ENCODE data around the gene ELMO3.

ELMO3 gene

GRCh38 chr16:67216612-67217490 is 17.9 kb downstream of the ELMO3 start:
- no peak for DNase-seq (ENCODE audit: low read depth in 2 of 2)

GRCh38 chr16:67223992-67224391 is 25.1 kb downstream of the ELMO3 start:
- DNase-seq (ENCODE audit: low read depth in 2 of 2) = no peak

GRCh38 chr16:67226295-67226803 is 27.4 kb downstream of the ELMO3 start:
- no peak for DNase-seq (ENCODE audit: low read depth in 2 of 2)

- DNase-seq (ENCODE audit: low read depth in 2 of 2) = peak; percentile 92 to 97
Observed at GRCh38 chr16:67226804-67227566, 28.1 kb downstream of the ELMO3 start, which contains the start of gene TMEM208. TSS of gene TMEM208 (plus strand) at chr16:67227130. CDS start at chr16:67227219, 89 bp downstream.

- DNase-seq (ENCODE audit: low read depth in 2 of 2) = no peak
Observed at GRCh38 chr16:67227567-67227921, 28.6 kb downstream of the ELMO3 start.

- no peak for DNase-seq (ENCODE audit: low read depth in 2 of 2)
Observed at GRCh38 chr16:67228034-67228785, 29.3 kb downstream of the ELMO3 start.

- DNase-seq (ENCODE audit: low read depth in 2 of 2) = no peak
Observed at GRCh38 chr16:67228905-67229304, 30.0 kb downstream of the ELMO3 start.

GRCh38 chr16:67229906-67230808 is 31.2 kb downstream of the ELMO3 start:
- DNase-seq (ENCODE audit: low read depth in 2 of 2) = no peak

GRCh38 chr16:67230809-67231660 is 32.1 kb downstream of the ELMO3 start:
- DNase-seq (ENCODE audit: low read depth in 2 of 2) = no peak

- DNase-seq (ENCODE audit: low read depth in 2 of 2) = no peak
Observed at GRCh38 chr16:67233596-67233995, 34.7 kb downstream of the ELMO3 start.

- no peak for DNase-seq (ENCODE audit: low read depth in 2 of 2)
Observed at GRCh38 chr16:67234180-67234597, 35.3 kb downstream of the ELMO3 start.

- no peak for DNase-seq (ENCODE audit: low read depth in 2 of 2)
Observed at GRCh38 chr16:67235816-67236562, 37.1 kb downstream of the ELMO3 start.

- DNase-seq (ENCODE audit: low read depth in 2 of 2) = peak; percentile 45 to 64
Observed at GRCh38 chr16:67236563-67237395, 37.8 kb downstream of the ELMO3 start.

- DNase-seq (ENCODE audit: low read depth in 2 of 2) = no peak
Observed at GRCh38 chr16:67237396-67238277, 38.7 kb downstream of the ELMO3 start.

GRCh38 chr16:67238278-67238575 is 39.3 kb downstream of the ELMO3 start:
- DNase-seq (ENCODE audit: low read depth in 2 of 2) = no peak

GRCh38 chr16:67238806-67239470 is 40.0 kb downstream of the ELMO3 start:
- no peak for DNase-seq (ENCODE audit: low read depth in 2 of 2)

GRCh38 chr16:67240506-67240905 is 41.6 kb downstream of the ELMO3 start:
- DNase-seq (ENCODE audit: low read depth in 2 of 2) = no peak

All from stimulated activated CD4-positive, alpha-beta T cell treated with anti-CD3 and anti-CD28 coated beads, Interleukin-1b, Interleukin-23, amount 100 ng/mL, for 1 hour (primary cell).